ENCODE results near the gene ANKRD28. TPM values are rescaled to one million over a fixed set of nuclear protein-coding genes. Genes with fewer than 3 reads are reported as not detected.

Gene ANKRD28
- total and polyA plus RNA-seq, 2 of the 8 experiments (the other 6 are each of a cell fraction or from before 2014, with no cell fraction given): 39.1 to 61.7 TPM

DNA sequence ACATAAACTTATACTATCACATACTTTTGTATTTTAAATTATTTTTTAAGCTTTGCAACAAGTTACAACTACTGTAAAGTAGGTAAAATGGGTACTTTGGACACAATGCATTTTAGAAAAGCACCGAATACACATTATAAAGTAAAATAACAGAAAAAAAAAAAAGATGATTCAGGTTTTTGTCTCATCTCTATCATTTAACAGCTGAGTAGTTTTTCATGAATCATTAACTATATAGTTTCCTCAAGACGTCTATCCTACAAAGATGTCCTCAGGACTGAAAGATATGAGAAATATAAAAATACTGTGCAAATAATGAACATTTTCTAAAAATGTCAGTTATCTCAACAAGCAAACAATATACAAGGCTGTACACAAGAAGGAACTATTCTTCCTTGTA is 46.9 kb downstream of the ANKRD28 start:
- Histone ChIP-seq H3K4ac (replicated peaks; ENCODE audit: insufficient read length, low read depth, low read length) (no peak overlapping the region), H3K14ac (ENCODE audit: insufficient read length) (no peak overlapping the region), H2AK5ac (ENCODE audit: low read depth, low read length) (no peak overlapping the region), H3K27me3 (replicated peaks in 1 of 4; ENCODE audit: control insufficient read depth in 3 of 4, extremely low read depth in 1 of 4, insufficient read depth in 3 of 4, low read length in 3 of 4) (no peaks in the 10 kb centered on the region), H3K4me2 (ENCODE audit: insufficient read depth in 1 of 2, low read depth in 2 of 2, low read length in 2 of 2) (no peak overlapping the region), H3K36me3 (ENCODE audit: control insufficient read depth in 2 of 4, insufficient read depth in 4 of 4, low read length in 3 of 4) (peaks cover 0 to 26% (median 9%) of the 10 kb centered on the region in 4 experiments; a peak in 6 of 8 replicates), H2BK5ac (ENCODE audit: low read depth, low read length) (no peak overlapping the region), H2AFZ (ENCODE audit: low read length) (no peak overlapping the region), H2BK12ac (ENCODE audit: low read depth, low read length) (no peak overlapping the region), H2BK15ac (ENCODE audit: low read length) (no peak overlapping the region), H2BK120ac (replicated peaks; ENCODE audit: low read depth, low read length) (no peak overlapping the region), H4K8ac (ENCODE audit: extremely low read depth, insufficient read depth, low read length) (no peak overlapping the region), H3K9ac (replicated peaks in 1 of 4; ENCODE audit: extremely low read depth in 1 of 4, low read depth in 3 of 4, low read length in 3 of 4) (no peak overlapping the region), H3K23ac (ENCODE audit: insufficient read length) (no peak overlapping the region), H2BK20ac (ENCODE audit: low read length) (no peak overlapping the region), H3K56ac (replicated peaks; ENCODE audit: insufficient read length, low read depth, low read length) (no peak overlapping the region), H3K79me1 (ENCODE audit: low read depth, low read length) (no peaks in the 10 kb centered on the region), H4K91ac (replicated peaks; ENCODE audit: insufficient read length, low read length) (no peak overlapping the region), H4K20me1 (replicated peaks in 1 of 2; ENCODE audit: control insufficient read depth in 1 of 2, insufficient read depth in 2 of 2, low read length in 2 of 2) (no peaks in the 10 kb centered on the region), H3K4me1 (replicated peaks in 1 of 4; ENCODE audit: control insufficient read depth in 3 of 4, insufficient read depth in 4 of 4, low read length in 3 of 4) (peaks cover 0 to 6% (median 4%) of the 10 kb centered on the region in 4 experiments; a peak in 2 of 7 replicates), H3K18ac (ENCODE audit: extremely low read depth, low read length) (no peak overlapping the region), H3K79me2 (ENCODE audit: control insufficient read depth in 1 of 2, insufficient read depth in 2 of 2, low read length in 2 of 2) (peaks cover 0 to 21% of the 10 kb centered on the region in 2 experiments; a peak in 2 of 4 replicates), H3K23me2 (ENCODE audit: low read depth, low read length) (no peaks in the 10 kb centered on the region), H3K9me3 (ENCODE audit: insufficient read depth in 2 of 2, low read depth in 1 of 2, low read length in 1 of 2) (no peaks in the 10 kb centered on the region), H3K4me3 (ENCODE audit: extremely low read depth in 1 of 4, insufficient read depth in 2 of 4, low read depth in 3 of 4, low read length in 4 of 4) (no peak overlapping the region), H3K27ac (ENCODE audit: low read depth, low read length) (no peak overlapping the region), H4K5ac (ENCODE audit: insufficient read length, low read depth, low read length) (no peak overlapping the region)
- POLR2A ChIA-PET (ENCODE audit: partially characterized antibody): no interaction called here
- FAIRE-seq (no peak), DNase-seq (ENCODE audit: low read depth in 1 of 2, low spot score in 2 of 2) (no peak)
- CTCF ChIA-PET (ENCODE audit: partially characterized antibody): interaction anchor here (1.5 kb wide), 1 partner anchor 13 kb away, joined by 3 read pairs; no protein-coding TSS in a partner anchor
- WGBS, 2 experiments (ENCODE audit: extremely low coverage in 1 of 2, insufficient coverage in 1 of 2, insufficient read length in 1 of 2, insufficient replicate concordance in 2 of 2, low coverage in 1 of 2, low lambda C conversion rate in 2 of 2, missing lambda C conversion rate in 1 of 2): 87% methylated on average over 2 of the region's 2 CpGs; no CpG with 5 or more reads in 1 of the 2 experiments
- TF ChIP-seq SIN3A (conservative IDR thresholded peaks at IDR 0.05 in 1 of 2, IDR thresholded peaks at IDR 0.05 in 1 of 2; ENCODE audit: low read depth in 1 of 2, low read length in 2 of 2) (no peak), GTF2F1 (IDR thresholded peaks at IDR 0.05; ENCODE audit: borderline replicate concordance, low read depth, low read length) (no peak), NANOG (IDR thresholded peaks at IDR 0.05; ENCODE audit: insufficient read depth, low read depth, low read length, poor library complexity, severe bottlenecking) (no peak), SP2 (IDR thresholded peaks at IDR 0.05; ENCODE audit: low read length) (no peak), GABPA (IDR thresholded peaks at IDR 0.05; ENCODE audit: borderline replicate concordance, insufficient read depth, low read length) (no peak), CREB1 (IDR thresholded peaks at IDR 0.05) (no peak), POLR2AphosphoS5 (IDR thresholded peaks at IDR 0.05; ENCODE audit: low read depth, low read length) (no peak), TAF1 (IDR thresholded peaks at IDR 0.05; ENCODE audit: low read depth, low read length) (no peak), TAF7 (optimal IDR thresholded peaks at IDR 0.05; ENCODE audit: borderline replicate concordance, low read depth, low read length) (no peak), HDAC2 (IDR thresholded peaks at IDR 0.05; ENCODE audit: borderline replicate concordance in 1 of 2, low read depth in 2 of 2, low read length in 2 of 2) (no peak)
